Peyer's patch (tissue), 4 donors: ENCODE results near the gene IGLL1. TPM values are rescaled to one million over a fixed set of nuclear protein-coding genes. Genes with fewer than 3 reads are reported as not detected.
A peak's percentile ranks its signal among the peaks of the same experiment; 100 is the strongest.
"Not testable (repeated sequence)": the region's sequence is repeated elsewhere in the genome, so short reads cannot be mapped to it uniquely, and the experiment has no call there.

Experiments
- DNase-seq, 3 donors: peaks; one replicate each; pipeline ENCODE4 v3.0.0-alpha.2; 2017 to 2019
- H3K27ac ChIP-seq, 4 donors: fragments of 200-600 bp; sonication (generic); one replicate each; pipeline ENCODE4 v1.5.1; 2016 to 2019
- H3K27me3 ChIP-seq, 2 donors: fragments of 200-600 bp; sonication (generic); one replicate each; pipeline ENCODE4 v1.5.1; 2019
- H3K36me3 ChIP-seq, 3 donors: fragments of 200-600 bp; sonication (generic); one replicate each; pipeline ENCODE4 v1.5.1; 2016 to 2019
- H3K4me1 ChIP-seq, 4 donors: fragments of 200-600 bp; sonication (generic); one replicate each; pipeline ENCODE4 v1.5.1; 2016 to 2019
- H3K4me3 ChIP-seq, 4 donors: fragments of 200-600 bp; sonication (generic); 1 replicate in 3 of 4; 2 replicates in 1 of 4; pipeline ENCODE4 v1.5.1; 2016 to 2019; ENCODE audit warnings: mild to moderate bottlenecking in 1 of 4
- H3K9me3 ChIP-seq, 4 donors: fragments of 200-600 bp; sonication (generic); one replicate each; pipeline ENCODE4 v1.5.1; 2016 to 2019; ENCODE audit warnings: mild to moderate bottlenecking in 1 of 4
- CTCF ChIP-seq, 6 experiments: fragments of 450-650 bp in 4 of 6; fragments of 200-600 bp in 2 of 6; sonication (generic) in 1 of 6; IDR thresholded peaks; one replicate each; pipeline ENCODE4 v1.5.1; 2017 to 2019; ENCODE audit warnings: antibody characterized with exemption in 6 of 6, mild to moderate bottlenecking in 3 of 6, moderate library complexity in 1 of 6
- POLR2A ChIP-seq, 2 donors: fragments of 450-650 bp; IDR thresholded peaks; one replicate each; pipeline ENCODE4 v1.5.1; 2017; ENCODE audit warnings: antibody characterized with exemption in 2 of 2, mild to moderate bottlenecking in 2 of 2, moderate library complexity in 2 of 2
- total RNA-seq, 4 donors: library from RNA; depleted of rRNA; stranded (reverse); fragments of >200 nt; gene quantifications; one replicate each; pipeline ENCODE4 v1.1.0, GENCODE V29; 2016

Gene IGLL1
- total RNA-seq, 4 donors from 2014 or later: not detected

GRCh38 chr22:23536821-23537345 is 43.2 kb downstream of the IGLL1 start:
- Histone ChIP-seq H3K27ac (peak overlapping the region in 2 of 4 donors; percentile 67 to 70), H3K27me3 (no peaks in the 10 kb centered on the region), H3K36me3 (no peaks in the 10 kb centered on the region), H3K4me3 (no peak overlapping the region), H3K4me1 (peaks cover 0 to 30% (median 0%) of the 10 kb centered on the region in 4 donors), H3K9me3 (no peaks in the 10 kb centered on the region)
- DNase-seq: peak in 1 of 3 donors; percentile 29
- TF ChIP-seq CTCF (IDR thresholded peaks at IDR 0.05) (no peak), POLR2A (IDR thresholded peaks at IDR 0.05) (no peak)

GRCh38 chr22:23535790-23536661 is 44.1 kb downstream of the IGLL1 start:
- Histone ChIP-seq H3K4me1 (peaks cover 0 to 30% (median 0%) of the 10 kb centered on the region in 4 donors), H3K27ac (peak overlapping the region in 2 of 4 donors; percentile 70)
- H3K4me3 ChIP-seq, H3K9me3 ChIP-seq, H3K27me3 ChIP-seq, H3K36me3 ChIP-seq: not testable (repeated sequence)
- DNase-seq: peak in 1 of 3 donors; percentile 35

GRCh38 chr22:23534851-23535717 is 45.0 kb downstream of the IGLL1 start:
- peaks cover 0 to 30% (median 0%) of the 10 kb centered on the region in 4 donors for H3K4me1 ChIP-seq

GRCh38 chr22:23534201-23534850 is 45.8 kb downstream of the IGLL1 start:
- H3K36me3 ChIP-seq: no peaks in the 10 kb centered on the region
- TF ChIP-seq CTCF (IDR thresholded peaks at IDR 0.05) (no peak), POLR2A (IDR thresholded peaks at IDR 0.05) (no peak)
- DNase-seq: no peak
- no peaks in the 10 kb centered on the region for H3K9me3 ChIP-seq
- H3K27me3 ChIP-seq: no peaks in the 10 kb centered on the region
- H3K27ac ChIP-seq: peak overlapping the region in 1 of 4 donors; percentile 60
- no peak overlapping the region for H3K4me3 ChIP-seq
- H3K4me1 ChIP-seq: peaks cover 0 to 30% (median 0%) of the 10 kb centered on the region in 4 donors

More at GRCh38 chr22:23534851-23535717, 45.0 kb downstream of the IGLL1 start:
- no peaks in the 10 kb centered on the region for H3K36me3 ChIP-seq
- no peak overlapping the region for H3K4me3 ChIP-seq
- TF ChIP-seq CTCF (IDR thresholded peaks at IDR 0.05) (no peak), POLR2A (IDR thresholded peaks at IDR 0.05) (no peak)
- DNase-seq: peak in 1 of 3 donors; percentile 45
- no peaks in the 10 kb centered on the region for H3K9me3 ChIP-seq
- H3K27ac ChIP-seq: peak overlapping the region in 2 of 4 donors; percentile 70
- H3K27me3 ChIP-seq: no peaks in the 10 kb centered on the region

GRCh38 chr22:23533771-23534191 is 46.3 kb downstream of the IGLL1 start:
- H3K36me3 ChIP-seq: no peaks in the 10 kb centered on the region
- TF ChIP-seq POLR2A (IDR thresholded peaks at IDR 0.05): no peak
- TF ChIP-seq CTCF (IDR thresholded peaks at IDR 0.05): no peak

More at GRCh38 chr22:23533771-23534191, 46.3 kb downstream of the IGLL1 start:
- DNase-seq: peak in 1 of 3 donors; percentile 57
- H3K27me3 ChIP-seq: no peaks in the 10 kb centered on the region
- peaks cover 0 to 30% (median 0%) of the 10 kb centered on the region in 4 donors for H3K4me1 ChIP-seq
- no peak overlapping the region for H3K4me3 ChIP-seq
- H3K27ac ChIP-seq: peak overlapping the region in 1 of 4 donors; percentile 60
- H3K9me3 ChIP-seq: no peaks in the 10 kb centered on the region
